ENCODE data around the gene HIVEP3. TPM values are rescaled to one million over a fixed set of nuclear protein-coding genes. Genes with fewer than 3 reads are reported as not detected.

Gene HIVEP3
- total RNA-seq, 5 donors from 2014 or later (not counting 1 experiment from before 2014, with no cell fraction given) = 7.0 to 15.3 (median 8.8) TPM

- no peak for DNase-seq
- no peaks in the 10 kb centered on the region for H3K4me1 ChIP-seq (ENCODE audit: control insufficient read depth in 1 of 2, extremely low read depth in 1 of 2, insufficient read depth in 2 of 2, low read length in 2 of 2)
- WGBS (ENCODE audit: insufficient coverage) = 85% methylated on average over 4 of the region's 6 CpGs
- H3K36me3 ChIP-seq (ENCODE audit: control insufficient read depth in 2 of 2, extremely low read depth in 1 of 2, insufficient read depth in 1 of 2, low read length in 1 of 2) = no peaks in the 10 kb centered on the region
- Mint-ChIP-seq H3K9me3 (no peaks in the 10 kb centered on the region), H3K4me1 (peaks cover 0 to 8% (median 0%) of the 10 kb centered on the region in 3 donors), H3K27ac (no peak overlapping the region), H3K27me3 (no peaks in the 10 kb centered on the region), H3K4me3 (no peak overlapping the region), H3K36me3 (no peaks in the 10 kb centered on the region)
- POLR2A ChIA-PET = no interaction called here
- peaks cover 0 to 2% of the 10 kb centered on the region in 2 experiments for H3K27me3 ChIP-seq (replicated peaks in 1 of 2; ENCODE audit: control insufficient read depth in 2 of 2, extremely low read depth in 1 of 2, insufficient read depth in 2 of 2, low read length in 1 of 2)
- H3K27ac ChIP-seq (ENCODE audit: low read length) = no peak overlapping the region
- H3K4me3 ChIP-seq (ENCODE audit: control insufficient read depth in 1 of 2, extremely low read depth in 1 of 2, low read length in 1 of 2) = no peak overlapping the region
- H3K9me3 ChIP-seq = no peaks in the 10 kb centered on the region
- ATAC-seq (replicated peaks in 1 of 4) = no peak
- CTCF ChIA-PET = no interaction called here
Observed at GRCh38 chr1:41713557-41714327, 205.0 kb downstream of the HIVEP3 start.

DNA sequence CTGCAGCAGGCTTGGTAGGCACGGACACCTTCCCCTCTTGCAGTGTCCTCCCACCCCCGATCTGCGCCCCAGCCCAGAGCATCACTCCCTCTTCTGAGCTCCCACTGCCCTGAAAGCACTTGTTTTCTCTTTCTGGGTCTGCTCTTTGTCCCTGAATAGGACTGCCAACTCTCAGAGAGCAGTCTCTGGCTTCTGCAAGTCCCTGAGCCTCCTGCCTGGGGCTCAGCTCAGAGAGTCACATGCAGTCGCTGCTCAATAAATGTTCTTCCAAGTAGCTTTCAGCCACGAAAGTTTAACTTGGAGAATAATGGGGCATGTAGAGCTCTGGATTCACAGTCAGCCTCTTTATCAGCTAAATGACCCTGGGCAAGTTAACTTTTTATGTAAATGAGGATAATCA is 205.6 kb downstream of the HIVEP3 start:
- Histone ChIP-seq H3K27ac (ENCODE audit: low read length) (no peak overlapping the region), H3K9me3 (no peaks in the 10 kb centered on the region), H3K36me3 (ENCODE audit: control insufficient read depth in 2 of 2, extremely low read depth in 1 of 2, insufficient read depth in 1 of 2, low read length in 1 of 2) (no peaks in the 10 kb centered on the region), H3K4me1 (ENCODE audit: control insufficient read depth in 1 of 2, extremely low read depth in 1 of 2, insufficient read depth in 2 of 2, low read length in 2 of 2) (no peaks in the 10 kb centered on the region), H3K27me3 (replicated peaks in 1 of 2; ENCODE audit: control insufficient read depth in 2 of 2, extremely low read depth in 1 of 2, insufficient read depth in 2 of 2, low read length in 1 of 2) (peaks cover 0 to 2% of the 10 kb centered on the region in 2 experiments), H3K4me3 (ENCODE audit: control insufficient read depth in 1 of 2, extremely low read depth in 1 of 2, low read length in 1 of 2) (no peak overlapping the region)
- 100% methylated on average over 2 of the region's 5 CpGs for WGBS (ENCODE audit: insufficient coverage)
- Mint-ChIP-seq H3K4me3 (no peak overlapping the region), H3K9me3 (no peaks in the 10 kb centered on the region), H3K36me3 (no peaks in the 10 kb centered on the region), H3K4me1 (peaks cover 0 to 8% (median 0%) of the 10 kb centered on the region in 3 donors), H3K27me3 (no peaks in the 10 kb centered on the region), H3K27ac (no peak overlapping the region)
- ATAC-seq (replicated peaks in 1 of 4) (no peak), DNase-seq (no peak)
- POLR2A ChIA-PET = no interaction called here
- CTCF ChIA-PET = no interaction called here

- no peaks in the 10 kb centered on the region for H3K9me3 Mint-ChIP-seq
- Histone ChIP-seq H3K4me3 (ENCODE audit: control insufficient read depth in 1 of 2, extremely low read depth in 1 of 2, low read length in 1 of 2) (no peak overlapping the region), H3K9me3 (no peaks in the 10 kb centered on the region), H3K4me1 (ENCODE audit: control insufficient read depth in 1 of 2, extremely low read depth in 1 of 2, insufficient read depth in 2 of 2, low read length in 2 of 2) (no peaks in the 10 kb centered on the region), H3K27ac (ENCODE audit: low read length) (no peak overlapping the region), H3K27me3 (replicated peaks in 1 of 2; ENCODE audit: control insufficient read depth in 2 of 2, extremely low read depth in 1 of 2, insufficient read depth in 2 of 2, low read length in 1 of 2) (peaks cover 0 to 2% of the 10 kb centered on the region in 2 experiments), H3K36me3 (ENCODE audit: control insufficient read depth in 2 of 2, extremely low read depth in 1 of 2, insufficient read depth in 1 of 2, low read length in 1 of 2) (no peaks in the 10 kb centered on the region)
- no peak overlapping the region for H3K27ac Mint-ChIP-seq
- DNase-seq (no peak), ATAC-seq (replicated peaks in 1 of 4) (no peak)
- 80% methylated on average over 1 of the region's 5 CpGs for WGBS (ENCODE audit: insufficient coverage)
- peaks cover under 1% of the 10 kb centered on the region for H3K36me3 Mint-ChIP-seq
- ChIA-PET CTCF (no interaction called here), POLR2A (no interaction called here)
- no peak overlapping the region for H3K4me3 Mint-ChIP-seq
- H3K4me1 Mint-ChIP-seq = peaks cover 0 to 8% (median 0%) of the 10 kb centered on the region in 3 donors
- no peaks in the 10 kb centered on the region for H3K27me3 Mint-ChIP-seq
Observed at GRCh38 chr1:41712695-41713094, 206.0 kb downstream of the HIVEP3 start.

DNA sequence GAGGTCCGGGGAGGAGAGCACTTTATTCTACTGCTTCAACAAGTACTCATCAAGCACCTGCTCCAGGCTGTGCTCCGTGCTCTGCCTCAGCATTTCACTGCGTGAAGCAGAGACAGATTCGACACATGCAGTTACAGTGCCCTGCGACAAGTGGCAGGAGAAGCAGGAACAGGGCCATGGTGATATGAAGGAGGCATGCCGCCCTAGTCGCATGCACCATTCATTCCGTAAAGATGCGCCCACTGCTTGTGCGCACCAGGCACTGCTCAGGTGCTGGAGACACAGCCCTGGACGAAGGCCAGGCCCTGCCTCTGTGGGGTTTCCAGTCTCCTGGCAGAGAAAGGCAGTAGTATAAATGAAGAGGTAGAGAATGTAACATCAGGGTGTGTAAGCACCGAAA is 206.6 kb downstream of the HIVEP3 start:
- peaks cover 5% of the 10 kb centered on the region for H3K36me3 Mint-ChIP-seq
- ChIA-PET CTCF (no interaction called here), POLR2A (no interaction called here)
- Histone ChIP-seq H3K27me3 (replicated peaks in 1 of 2; ENCODE audit: control insufficient read depth in 2 of 2, extremely low read depth in 1 of 2, insufficient read depth in 2 of 2, low read length in 1 of 2) (peaks cover 0 to 2% of the 10 kb centered on the region in 2 experiments), H3K9me3 (no peaks in the 10 kb centered on the region), H3K4me3 (ENCODE audit: control insufficient read depth in 1 of 2, extremely low read depth in 1 of 2, low read length in 1 of 2) (no peak overlapping the region), H3K27ac (ENCODE audit: low read length) (no peak overlapping the region), H3K36me3 (ENCODE audit: control insufficient read depth in 2 of 2, extremely low read depth in 1 of 2, insufficient read depth in 1 of 2, low read length in 1 of 2) (no peaks in the 10 kb centered on the region), H3K4me1 (ENCODE audit: control insufficient read depth in 1 of 2, extremely low read depth in 1 of 2, insufficient read depth in 2 of 2, low read length in 2 of 2) (no peaks in the 10 kb centered on the region)
- H3K4me1 Mint-ChIP-seq = peaks cover 0 to 8% (median 0%) of the 10 kb centered on the region in 3 donors
- H3K27me3 Mint-ChIP-seq = no peaks in the 10 kb centered on the region
- no peak overlapping the region for H3K27ac Mint-ChIP-seq
- no peak overlapping the region for H3K4me3 Mint-ChIP-seq
- WGBS (ENCODE audit: insufficient coverage) = 94% methylated on average over 11 of the region's 12 CpGs
- DNase-seq (no peak), ATAC-seq (replicated peaks in 1 of 4) (no peak)
- no peaks in the 10 kb centered on the region for H3K9me3 Mint-ChIP-seq

DNA sequence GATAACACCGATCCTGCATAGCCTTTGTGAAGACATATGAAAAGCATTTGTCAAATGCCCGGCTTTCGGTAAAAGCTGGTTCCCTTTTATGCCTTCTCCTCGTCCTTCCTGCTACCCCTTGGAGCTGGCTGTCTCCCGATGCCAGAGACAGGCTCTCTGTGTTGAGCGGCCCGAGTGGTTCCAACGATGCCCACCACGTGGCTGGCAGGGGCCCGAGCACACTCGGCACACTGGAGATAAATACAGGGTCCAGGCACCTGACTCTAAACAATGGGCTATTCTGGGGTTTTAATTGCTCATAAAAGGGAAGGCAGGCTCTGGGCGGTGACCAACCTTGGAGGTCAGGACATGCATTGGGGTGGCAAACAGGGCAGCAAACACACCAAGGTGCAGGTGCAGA is 207.1 kb downstream of the HIVEP3 start:
- H3K36me3 Mint-ChIP-seq = peaks cover 5% of the 10 kb centered on the region
- no peak overlapping the region for H3K27ac Mint-ChIP-seq
- Histone ChIP-seq H3K27me3 (replicated peaks in 1 of 2; ENCODE audit: control insufficient read depth in 2 of 2, extremely low read depth in 1 of 2, insufficient read depth in 2 of 2, low read length in 1 of 2) (peaks cover 0 to 2% of the 10 kb centered on the region in 2 experiments), H3K27ac (ENCODE audit: low read length) (no peak overlapping the region), H3K36me3 (ENCODE audit: control insufficient read depth in 2 of 2, extremely low read depth in 1 of 2, insufficient read depth in 1 of 2, low read length in 1 of 2) (no peaks in the 10 kb centered on the region), H3K4me3 (ENCODE audit: control insufficient read depth in 1 of 2, extremely low read depth in 1 of 2, low read length in 1 of 2) (no peak overlapping the region), H3K9me3 (no peaks in the 10 kb centered on the region), H3K4me1 (ENCODE audit: control insufficient read depth in 1 of 2, extremely low read depth in 1 of 2, insufficient read depth in 2 of 2, low read length in 2 of 2) (no peaks in the 10 kb centered on the region)
- POLR2A ChIA-PET = no interaction called here
- H3K27me3 Mint-ChIP-seq = no peaks in the 10 kb centered on the region
- DNase-seq (no peak), ATAC-seq (replicated peaks in 1 of 4) (no peak)
- no peaks in the 10 kb centered on the region for H3K9me3 Mint-ChIP-seq
- no peak overlapping the region for H3K4me3 Mint-ChIP-seq
- 92% methylated on average over 12 of the region's 12 CpGs for WGBS (ENCODE audit: insufficient coverage)
- CTCF ChIA-PET = no interaction called here
- H3K4me1 Mint-ChIP-seq = peaks cover 0 to 8% (median 0%) of the 10 kb centered on the region in 3 donors

DNA sequence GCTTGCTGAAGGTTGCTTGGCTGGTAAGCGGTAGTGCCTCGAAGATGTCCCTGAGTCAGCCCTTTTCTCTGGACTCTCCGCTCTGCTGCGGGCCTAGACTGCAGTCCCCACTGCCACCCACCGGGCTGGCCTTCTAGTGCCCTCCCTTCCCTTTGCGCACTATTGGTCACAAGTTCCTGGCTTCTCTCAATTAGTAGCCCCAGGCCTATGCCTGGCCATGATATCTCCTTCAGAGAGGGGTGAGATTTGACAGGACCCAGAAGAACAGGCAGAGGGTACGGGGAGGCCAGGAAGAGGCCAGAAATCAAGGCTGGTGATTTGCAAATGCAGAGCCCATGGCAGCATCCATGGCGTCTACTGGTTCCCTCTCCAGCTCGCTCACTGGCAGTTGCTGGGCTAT is 207.7 kb downstream of the HIVEP3 start:
- Mint-ChIP-seq H3K27me3 (no peaks in the 10 kb centered on the region), H3K4me1 (peaks cover 0 to 4% (median 0%) of the 10 kb centered on the region in 3 donors)

More for the DNA sequence above, 207.7 kb downstream of the HIVEP3 start:
- ATAC-seq (replicated peaks in 1 of 4) (no peak), DNase-seq (no peak)
- Histone ChIP-seq H3K27ac (ENCODE audit: low read length) (no peak overlapping the region), H3K9me3 (no peaks in the 10 kb centered on the region), H3K36me3 (ENCODE audit: control insufficient read depth in 2 of 2, extremely low read depth in 1 of 2, insufficient read depth in 1 of 2, low read length in 1 of 2) (no peaks in the 10 kb centered on the region), H3K4me3 (ENCODE audit: control insufficient read depth in 1 of 2, extremely low read depth in 1 of 2, low read length in 1 of 2) (no peak overlapping the region), H3K27me3 (replicated peaks in 1 of 2; ENCODE audit: control insufficient read depth in 2 of 2, extremely low read depth in 1 of 2, insufficient read depth in 2 of 2, low read length in 1 of 2) (no peaks in the 10 kb centered on the region), H3K4me1 (ENCODE audit: control insufficient read depth in 1 of 2, extremely low read depth in 1 of 2, insufficient read depth in 2 of 2, low read length in 2 of 2) (no peaks in the 10 kb centered on the region)
- Mint-ChIP-seq H3K4me3 (no peak overlapping the region), H3K36me3 (peaks cover 5% of the 10 kb centered on the region), H3K27ac (no peak overlapping the region), H3K9me3 (no peaks in the 10 kb centered on the region)
- POLR2A ChIA-PET = no interaction called here
- WGBS (ENCODE audit: insufficient coverage) = 98% methylated on average over 7 of the region's 9 CpGs
- CTCF ChIA-PET = no interaction called here

Measured in T-cell (primary cell).